Measurements from ENCODE around the gene KRTAP5-2. TPM values are rescaled to one million over a fixed set of nuclear protein-coding genes. Genes with fewer than 3 reads are reported as not detected.

Gene KRTAP5-2
- total RNA-seq, 1 donor from 2014 or later = not detected

GRCh38 chr11:1557051-1557884, 40.8 kb downstream of the KRTAP5-2 start:
- no peak for DNase-seq (ENCODE audit: low read depth in 2 of 2)

- DNase-seq (ENCODE audit: low read depth in 2 of 2) = no peak
Measured at GRCh38 chr11:1556278-1556902, 41.7 kb downstream of the KRTAP5-2 start.

GRCh38 chr11:1555713-1556153, 42.4 kb downstream of the KRTAP5-2 start:
- DNase-seq (ENCODE audit: low read depth in 2 of 2) = no peak

- no peak for DNase-seq (ENCODE audit: low read depth in 2 of 2)
Measured at GRCh38 chr11:1554981-1555712, 42.9 kb downstream of the KRTAP5-2 start.

- DNase-seq (ENCODE audit: low read depth in 2 of 2) = no peak
Measured at GRCh38 chr11:1553808-1554594, 44.1 kb downstream of the KRTAP5-2 start.

GRCh38 chr11:1549338-1550330, 48.5 kb downstream of the KRTAP5-2 start:
- DNase-seq (ENCODE audit: low read depth in 2 of 2) = no peak

- DNase-seq (ENCODE audit: low read depth in 2 of 2) = peak in 1 of 2 donors; percentile 25
Measured at GRCh38 chr11:1548221-1549070, 49.6 kb downstream of the KRTAP5-2 start.

GRCh38 chr11:1547467-1548098, 50.5 kb downstream of the KRTAP5-2 start:
- DNase-seq (ENCODE audit: low read depth in 2 of 2) = no peak

Other genes with a start within 250 kb of the KRTAP5-2 start
- 0.22 and 0.40 TPM in 2 replicates for gene BRSK2, start 208.4 kb downstream of the KRTAP5-2 start, total RNA-seq
- gene MOB2, start 111.5 kb downstream of the KRTAP5-2 start, total RNA-seq = 36.4 and 46.0 TPM in 2 replicates
- 0.22 and 0.40 TPM in 2 replicates for gene DUSP8, start 26.0 kb downstream of the KRTAP5-2 start, total RNA-seq
- gene KRTAP5-1, start 13.0 kb downstream of the KRTAP5-2 start, total RNA-seq = not detected in 2 replicates
- not detected in 2 replicates for gene KRTAP5-3, start 10.2 kb upstream of the KRTAP5-2 start, total RNA-seq
- gene KRTAP5-4, start 23.8 kb upstream of the KRTAP5-2 start, total RNA-seq = not detected in 2 replicates
- not detected in 2 replicates for gene KRTAP5-5, start 31.5 kb upstream of the KRTAP5-2 start, total RNA-seq
- not detected in 2 replicates for gene KRTAP5-6, start 98.9 kb upstream of the KRTAP5-2 start, total RNA-seq
- gene IFITM10, start 152.3 kb upstream of the KRTAP5-2 start, total RNA-seq = 0.44 and 1.2 TPM in 2 replicates
- 158 and 532 TPM in 2 replicates for gene CTSD, start 165.6 kb upstream of the KRTAP5-2 start, total RNA-seq
- gene SYT8, start 236.7 kb upstream of the KRTAP5-2 start, total RNA-seq = not detected in 2 replicates
- not detected in 2 replicates for gene TNNI2, start 240.7 kb upstream of the KRTAP5-2 start, total RNA-seq